HG02678 (cell line): ENCODE measurements around the gene PNPLA3.

Experiments
- ATAC-seq: cut with Tn5 transposase; IDR thresholded peaks from one replicate; pipeline ENCODE4 v1.9.1; 2021; ENCODE audit warnings: mild to moderate bottlenecking, moderate library complexity; ENCODE audit not compliant: unreplicated experiment

The PNPLA3 gene

GRCh38 chr22:43957871-43958270 lies 34.3 kb downstream of the PNPLA3 start:
- ATAC-seq = no peak

- no peak for ATAC-seq
These were observed 40.8 kb downstream of the PNPLA3 start for GRCh38 chr22:43964314-43964857.

GRCh38 chr22:43967069-43967468 lies 43.5 kb downstream of the PNPLA3 start:
- no peak for ATAC-seq

- no peak for ATAC-seq
These were observed 45.0 kb downstream of the PNPLA3 start for GRCh38 chr22:43968614-43969013.

GRCh38 chr22:43969021-43969878 lies 45.6 kb downstream of the PNPLA3 start:
- no peak for ATAC-seq

GRCh38 chr22:43969989-43970755 lies 46.6 kb downstream of the PNPLA3 start:
- no peak for ATAC-seq

GRCh38 chr22:43971112-43971511 lies 47.5 kb downstream of the PNPLA3 start:
- no peak for ATAC-seq

GRCh38 chr22:43972931-43973462 lies 49.4 kb downstream of the PNPLA3 start:
- ATAC-seq = no peak

- no peak for ATAC-seq
These were observed 50.5 kb downstream of the PNPLA3 start for GRCh38 chr22:43974028-43974545.

- ATAC-seq = no peak
These were observed 51.4 kb downstream of the PNPLA3 start for GRCh38 chr22:43975041-43975440.

GRCh38 chr22:43976861-43977795 lies 53.5 kb downstream of the PNPLA3 start:
- ATAC-seq = no peak

- ATAC-seq = no peak
These were observed 55.0 kb downstream of the PNPLA3 start for GRCh38 chr22:43978558-43978957.

- no peak for ATAC-seq
These were observed 57.0 kb downstream of the PNPLA3 start for GRCh38 chr22:43980579-43980978.

- ATAC-seq = no peak
These were observed 57.4 kb downstream of the PNPLA3 start for GRCh38 chr22:43980996-43981395.

GRCh38 chr22:43983808-43984207 lies 60.2 kb downstream of the PNPLA3 start:
- ATAC-seq = no peak

GRCh38 chr22:43985532-43985931 lies 61.9 kb downstream of the PNPLA3 start:
- ATAC-seq = no peak

GRCh38 chr22:43988116-43988820 lies 64.7 kb downstream of the PNPLA3 start:
- no peak for ATAC-seq

- ATAC-seq = no peak
These were observed 65.4 kb downstream of the PNPLA3 start for GRCh38 chr22:43988960-43989359.

- no peak for ATAC-seq
These were observed 66.4 kb downstream of the PNPLA3 start for GRCh38 chr22:43990044-43990443.
